ENCODE results near the gene TEF.

TEF gene

DNA sequence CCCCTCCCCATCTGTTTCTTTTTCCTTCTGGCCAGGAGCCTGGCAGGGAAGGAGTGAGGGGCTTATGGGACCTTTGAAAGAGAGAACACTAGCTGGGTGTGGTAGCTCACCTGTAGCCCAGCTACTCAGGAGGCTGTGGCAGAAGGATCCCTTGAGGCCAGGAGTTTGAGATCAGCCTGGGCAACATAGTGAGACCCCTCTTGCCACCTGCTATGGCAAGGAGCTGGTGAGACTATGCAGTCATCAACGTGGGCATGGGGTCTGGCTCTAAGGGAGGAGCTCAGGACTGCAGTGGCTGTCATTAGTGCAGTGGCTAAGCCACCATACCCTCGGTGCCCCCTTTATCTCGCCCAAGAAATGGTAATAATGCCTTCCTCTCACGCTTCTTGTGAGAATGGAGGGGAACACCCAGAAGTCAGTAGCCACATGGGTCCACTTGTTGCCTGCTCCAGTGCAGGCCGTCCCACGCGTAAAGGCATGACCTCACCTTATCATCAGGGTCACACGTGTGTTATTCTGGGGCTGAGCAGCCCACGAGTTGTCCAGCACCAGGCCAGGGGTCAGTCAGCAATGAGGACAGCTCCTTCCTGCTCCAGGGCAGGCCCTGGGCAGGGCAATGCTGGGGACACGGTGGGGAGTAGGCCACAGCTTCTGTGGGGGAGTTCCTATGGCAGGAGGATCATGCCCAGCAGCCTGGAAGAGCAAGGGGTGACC, 27.7 kb upstream of the TEF start:
- intact Hi-C loops (cut with DNase I): no loop called here
- DNase-seq: no peak

DNA sequence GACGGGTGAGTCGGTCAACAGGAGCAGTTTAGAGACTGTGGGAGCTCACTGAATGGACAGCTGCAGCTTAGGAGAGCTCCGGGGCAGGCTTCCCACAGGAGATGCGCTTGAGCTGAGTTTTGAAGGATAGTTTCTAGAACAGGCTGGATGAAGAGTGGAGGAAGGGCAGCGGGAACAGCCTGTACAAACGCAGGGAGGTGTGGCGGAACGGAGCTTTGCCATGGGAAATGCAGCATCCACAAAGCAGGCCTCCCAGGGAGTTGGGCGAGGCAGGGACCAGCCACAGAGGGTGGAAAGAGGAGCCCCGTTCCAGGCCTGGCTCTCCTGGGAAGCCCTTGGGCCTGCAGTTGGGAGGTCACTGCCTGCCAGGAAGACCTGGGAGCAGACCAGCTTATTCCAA, 26.8 kb upstream of the TEF start:
- no peak for DNase-seq
- intact Hi-C loops (cut with DNase I): no loop called here

DNA sequence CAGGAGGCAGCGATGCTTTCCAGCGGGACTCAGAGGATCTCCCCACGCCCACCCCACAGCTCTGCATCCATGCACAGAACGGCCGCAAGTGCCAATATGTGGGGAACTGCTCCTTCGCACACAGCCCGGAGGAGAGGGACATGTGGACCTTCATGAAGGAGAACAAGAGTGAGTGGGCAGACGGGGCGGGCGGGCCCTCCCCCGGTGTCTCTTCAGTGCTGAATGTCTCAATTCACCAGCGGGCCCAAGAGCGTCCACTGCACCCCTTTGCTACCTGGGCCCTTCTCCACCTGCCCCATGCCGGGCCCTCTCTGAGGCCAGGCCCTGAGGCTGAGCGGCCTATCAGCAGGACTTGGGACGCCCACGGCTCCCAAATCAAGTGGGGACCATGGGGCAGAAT, 25.8 kb upstream of the TEF start:
- intact Hi-C loops (cut with DNase I): no loop called here
- DNase-seq: no peak

DNA sequence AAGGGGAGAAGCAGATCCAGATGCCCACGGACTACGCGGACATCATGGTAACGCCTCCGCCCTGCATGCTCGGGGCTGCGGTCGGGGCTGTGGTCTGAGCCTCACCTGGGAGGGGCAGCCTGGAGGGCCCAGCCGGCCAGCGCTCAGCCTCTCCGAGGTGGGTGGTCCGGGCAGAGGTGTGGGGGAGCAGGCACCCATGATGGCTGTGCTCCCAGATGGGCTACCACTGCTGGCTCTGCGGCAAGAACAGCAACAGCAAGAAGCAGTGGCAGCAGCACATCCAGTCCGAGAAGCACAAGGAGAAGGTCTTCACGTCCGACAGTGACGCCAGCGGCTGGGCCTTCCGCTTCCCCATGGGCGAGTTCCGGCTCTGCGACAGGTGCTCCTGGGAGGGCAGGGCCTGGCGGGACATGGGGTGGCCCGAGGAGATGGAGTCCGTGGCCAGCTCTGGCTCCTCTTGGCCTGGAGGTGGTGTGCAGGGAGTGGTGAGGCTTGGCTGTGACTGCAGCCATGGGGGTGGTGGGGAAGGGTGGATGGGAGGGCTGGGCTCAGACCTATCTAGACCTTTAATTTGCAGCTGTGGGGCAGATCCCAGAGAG, 25.2 kb upstream of the TEF start:
- intact Hi-C loops (cut with DNase I): no loop called here
- DNase-seq: no peak

DNA sequence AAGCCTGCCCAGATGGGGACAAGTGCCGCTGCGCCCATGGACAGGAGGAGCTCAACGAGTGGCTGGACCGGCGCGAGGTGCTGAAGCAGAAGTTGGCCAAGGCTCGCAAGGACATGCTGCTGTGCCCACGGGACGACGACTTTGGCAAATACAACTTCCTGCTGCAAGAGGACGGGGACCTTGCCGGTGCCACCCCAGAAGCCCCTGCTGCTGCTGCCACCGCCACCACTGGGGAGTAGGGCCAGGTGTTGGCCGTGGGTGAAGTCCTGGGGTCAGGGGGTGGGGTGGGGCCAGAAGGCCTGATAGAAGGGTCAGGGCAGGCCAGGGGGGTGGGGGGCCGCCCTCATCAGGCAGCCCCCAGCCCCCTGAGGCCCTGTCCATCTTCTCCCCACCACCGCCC, 24.6 kb upstream of the TEF start:
- no peak for DNase-seq

DNA sequence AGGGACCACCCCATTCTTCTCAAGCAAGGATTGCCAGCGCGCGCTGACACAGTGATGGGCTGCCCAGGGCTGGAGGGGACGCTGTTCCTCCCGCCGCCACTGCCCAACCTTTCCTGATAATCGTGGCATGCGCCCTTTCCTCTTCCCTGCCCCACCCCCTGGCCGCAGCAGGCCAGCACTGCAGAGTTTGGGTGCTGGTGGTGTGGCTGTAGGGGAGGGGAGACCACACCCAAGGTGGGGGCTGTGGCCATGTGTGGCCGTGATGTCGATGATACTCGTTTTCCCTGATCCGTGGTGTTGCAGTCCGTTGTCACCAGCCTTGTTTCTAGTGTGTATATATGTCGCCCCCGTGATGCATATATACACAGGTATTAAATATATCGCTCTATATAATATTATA, 22.8 kb upstream of the TEF start:
- intact Hi-C loops (cut with DNase I): no loop called here

More for the DNA sequence above, 24.6 kb upstream of the TEF start:
- intact Hi-C loops (cut with DNase I): no loop called here

DNA sequence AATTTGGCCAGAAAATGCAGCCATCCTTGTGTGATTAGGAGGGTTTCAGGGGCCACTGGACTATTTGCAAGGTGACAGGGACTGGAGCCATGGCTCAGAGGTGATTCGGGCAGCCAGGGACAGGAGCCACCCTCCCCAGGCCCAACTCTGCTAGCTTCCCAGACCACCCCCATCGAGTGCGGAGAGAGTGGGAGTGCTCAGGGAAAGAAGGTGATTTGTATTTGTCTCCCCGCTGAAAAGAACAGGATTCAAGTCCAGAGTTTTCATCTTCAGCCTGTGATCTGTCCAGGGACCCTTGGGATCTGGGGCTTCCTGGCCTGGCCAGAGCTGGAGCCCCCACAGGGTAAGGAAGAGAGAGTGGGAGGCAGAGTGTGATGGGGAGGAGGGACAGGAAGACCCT, 22.4 kb upstream of the TEF start:
- DNase-seq: no peak
- intact Hi-C loops (cut with DNase I): no loop called here

More for the DNA sequence above, 22.8 kb upstream of the TEF start:
- no peak for DNase-seq

DNA sequence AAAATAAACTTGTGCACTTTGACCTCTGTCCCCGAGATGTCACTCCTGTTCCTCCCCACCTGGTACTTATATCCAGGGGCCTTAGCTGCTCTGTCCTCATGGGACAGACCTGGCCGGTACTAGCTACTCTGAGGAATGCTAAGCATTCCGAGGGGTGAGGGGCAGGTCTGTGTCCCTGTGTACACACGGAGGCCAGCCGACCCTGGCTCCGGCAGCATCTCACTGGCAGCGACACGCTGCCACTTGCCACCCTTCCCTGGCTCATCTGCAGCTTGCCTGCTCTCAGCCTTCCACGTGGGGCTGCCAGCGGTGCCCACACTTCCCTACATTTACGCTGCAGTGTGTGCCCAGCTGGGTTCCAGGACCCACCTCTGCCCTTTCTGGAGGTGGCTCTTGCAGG, 21.6 kb upstream of the TEF start:
- intact Hi-C loops (cut with DNase I): loop anchor here (10.0 kb wide), 1 partner anchor 55 kb away; the partner anchor contains the start of gene ZC3H7B

DNA sequence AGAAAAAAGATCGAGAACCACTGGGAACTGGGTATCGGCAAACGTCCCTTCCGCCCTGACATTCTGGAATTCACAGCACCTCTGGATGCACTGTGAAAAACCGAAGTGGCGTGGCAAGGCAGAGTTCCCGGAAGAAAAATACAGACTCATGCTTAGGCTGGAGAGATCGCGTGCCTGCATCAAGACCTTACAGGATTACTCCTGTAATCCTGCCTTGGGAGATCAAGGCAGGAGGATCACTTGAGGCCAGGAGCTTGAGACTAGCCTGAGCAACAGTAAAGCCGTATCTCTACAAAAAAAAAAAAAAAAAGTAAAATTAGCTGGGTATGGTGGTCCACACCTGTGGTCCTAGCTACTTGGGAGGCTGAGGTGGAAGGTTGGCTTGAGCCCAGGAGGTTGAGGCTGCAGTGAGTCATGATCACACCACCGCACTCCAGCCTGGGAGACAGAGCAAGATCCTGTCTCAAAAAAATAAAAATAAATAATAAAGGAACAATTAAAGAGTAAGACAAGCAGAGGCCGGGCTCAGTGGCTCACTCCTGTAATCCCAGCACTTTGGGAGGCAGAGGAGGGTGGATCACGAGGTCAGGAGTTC, 19.9 kb upstream of the TEF start:
- intact Hi-C loops (cut with DNase I): loop anchor here (10.0 kb wide), 1 partner anchor 57 kb away; the partner anchor contains the start of gene ZC3H7B
- no peak for DNase-seq

More for the DNA sequence above, 21.6 kb upstream of the TEF start:
- peak in 1 of 10 donors; percentile 70 for DNase-seq

DNA sequence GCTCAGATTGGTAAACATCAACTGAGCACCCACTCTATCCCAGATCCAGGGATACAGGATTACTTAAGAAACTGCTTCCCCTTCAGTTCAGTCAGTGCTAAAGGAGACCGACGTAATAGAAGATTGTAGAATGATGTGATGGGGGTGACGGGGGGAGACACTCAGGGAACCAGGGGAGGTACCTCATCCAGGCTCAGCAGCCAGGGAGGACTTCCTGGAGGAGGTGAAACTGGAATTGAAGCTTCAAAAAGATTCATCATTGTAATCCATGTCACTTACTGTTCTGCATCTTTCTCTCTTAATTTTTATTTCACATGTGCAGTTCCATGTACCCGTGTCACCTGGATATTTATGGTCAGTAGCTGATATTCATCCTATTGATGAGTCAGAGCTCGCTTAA, 19.1 kb upstream of the TEF start:
- no peak for DNase-seq
- intact Hi-C loops (cut with DNase I): loop anchor here (10.0 kb wide), 1 partner anchor 58 kb away; the partner anchor contains the start of gene ZC3H7B

DNA sequence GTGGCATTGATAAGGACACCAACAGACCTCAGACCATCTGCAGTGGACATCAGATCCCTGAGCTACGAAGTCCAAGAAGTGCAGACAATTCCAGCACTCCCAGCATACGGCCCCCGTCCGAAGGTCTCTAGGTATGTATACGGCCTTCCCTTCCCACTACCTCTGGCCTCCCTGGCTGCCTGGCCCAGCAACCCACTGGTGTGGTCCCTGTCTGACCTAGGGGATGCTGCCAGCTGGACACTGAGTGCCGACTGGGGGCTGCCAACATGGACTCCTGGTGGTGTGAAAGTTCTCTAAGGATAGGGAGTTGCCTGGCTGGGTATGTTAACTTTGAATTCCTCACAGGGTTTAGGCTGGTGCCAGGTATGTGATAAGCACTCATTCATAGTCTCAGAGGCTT, 17.5 kb upstream of the TEF start:
- peak in 1 of 10 donors; percentile 44 for DNase-seq
- intact Hi-C loops (cut with DNase I): loop anchor here (10.0 kb wide), 1 partner anchor 59 kb away; the partner anchor contains the start of gene ZC3H7B

DNA sequence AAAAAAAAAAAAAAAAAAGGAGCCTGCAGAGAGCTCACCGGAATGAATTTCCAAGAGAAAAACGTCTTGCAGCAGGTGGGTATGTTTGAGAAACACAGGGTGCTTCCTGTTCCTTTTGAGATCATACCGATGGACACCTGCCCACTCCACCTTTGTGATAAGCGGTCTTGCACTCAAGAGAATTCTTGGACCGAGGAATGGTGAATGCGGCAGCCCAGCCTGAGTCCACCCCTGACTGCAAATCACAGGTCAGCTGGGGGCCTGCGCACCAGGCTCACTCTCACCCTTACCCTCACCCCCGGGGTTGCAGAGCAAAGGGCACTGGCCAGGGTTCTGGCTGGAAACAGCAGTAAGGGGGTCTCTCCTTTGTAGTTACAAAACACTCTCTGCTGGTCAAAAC, 16.8 kb upstream of the TEF start:
- intact Hi-C loops (cut with DNase I): loop anchor here (10.0 kb wide), 1 partner anchor 60 kb away; the partner anchor contains the start of gene ZC3H7B
- peak in 1 of 10 donors; percentile 62 for DNase-seq

DNA sequence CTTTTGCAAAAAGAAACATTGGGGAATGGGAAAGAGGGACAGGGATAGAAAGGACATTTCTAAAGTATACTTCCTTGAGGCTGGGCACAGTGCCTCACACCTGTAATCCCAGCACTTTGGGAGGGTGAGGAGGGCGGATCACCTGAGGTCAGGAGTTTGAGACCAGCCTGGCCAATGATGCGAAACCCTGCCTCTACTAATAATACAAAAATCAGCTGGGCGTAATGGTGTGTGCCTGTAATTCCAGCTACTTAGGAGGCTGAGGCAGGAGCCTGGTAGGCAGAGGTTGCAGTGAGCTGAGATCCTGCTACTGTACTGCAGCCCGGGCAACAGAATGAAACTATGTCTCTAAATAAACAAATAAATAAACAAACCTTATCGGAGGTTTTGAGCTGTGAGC, 16.3 kb upstream of the TEF start:
- intact Hi-C loops (cut with DNase I): loop anchor here (10.0 kb wide), 1 partner anchor 61 kb away; the partner anchor contains the start of gene ZC3H7B
- DNase-seq: no peak

DNA sequence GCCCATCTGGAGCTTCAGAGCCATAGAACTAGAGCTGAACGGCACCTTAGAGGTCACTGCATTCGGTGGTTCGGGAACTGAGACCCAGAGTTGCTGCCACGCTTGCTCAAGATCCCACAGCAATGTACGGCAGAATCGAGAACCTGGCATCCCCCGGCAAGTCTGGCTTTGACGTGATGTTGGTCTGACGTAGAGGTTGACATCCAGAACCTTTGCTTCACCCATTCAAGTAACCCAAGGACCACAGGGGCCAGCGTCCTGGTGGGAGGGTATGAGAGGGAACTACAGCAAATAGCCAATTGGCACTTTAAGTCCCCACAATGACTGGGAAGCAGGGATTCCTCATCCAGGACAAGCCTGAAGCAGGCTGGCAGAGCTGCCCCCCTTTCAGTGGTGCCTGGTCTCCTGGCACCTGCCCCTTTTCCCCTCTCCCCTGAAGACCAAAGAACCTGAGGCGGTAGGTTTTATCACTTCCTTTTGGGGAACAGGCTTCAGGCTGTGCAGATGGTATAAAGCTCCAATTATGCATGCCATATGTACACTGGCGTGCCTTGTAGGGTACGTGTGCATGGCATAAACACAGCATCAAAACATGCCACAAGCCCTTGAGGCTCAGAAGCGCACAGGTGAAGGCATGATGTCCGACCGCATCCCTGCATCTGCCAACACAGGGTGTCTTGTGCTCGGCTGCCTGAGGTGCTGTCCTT, 15.3 kb upstream of the TEF start:
- intact Hi-C loops (cut with DNase I): loop anchor here (1.0 to 10.0 kb wide), 2 partner anchors 15 to 62 kb away; partner anchors contain the start of genes TEF and ZC3H7B
- DNase-seq: peak in 1 of 10 donors; percentile 77

DNA sequence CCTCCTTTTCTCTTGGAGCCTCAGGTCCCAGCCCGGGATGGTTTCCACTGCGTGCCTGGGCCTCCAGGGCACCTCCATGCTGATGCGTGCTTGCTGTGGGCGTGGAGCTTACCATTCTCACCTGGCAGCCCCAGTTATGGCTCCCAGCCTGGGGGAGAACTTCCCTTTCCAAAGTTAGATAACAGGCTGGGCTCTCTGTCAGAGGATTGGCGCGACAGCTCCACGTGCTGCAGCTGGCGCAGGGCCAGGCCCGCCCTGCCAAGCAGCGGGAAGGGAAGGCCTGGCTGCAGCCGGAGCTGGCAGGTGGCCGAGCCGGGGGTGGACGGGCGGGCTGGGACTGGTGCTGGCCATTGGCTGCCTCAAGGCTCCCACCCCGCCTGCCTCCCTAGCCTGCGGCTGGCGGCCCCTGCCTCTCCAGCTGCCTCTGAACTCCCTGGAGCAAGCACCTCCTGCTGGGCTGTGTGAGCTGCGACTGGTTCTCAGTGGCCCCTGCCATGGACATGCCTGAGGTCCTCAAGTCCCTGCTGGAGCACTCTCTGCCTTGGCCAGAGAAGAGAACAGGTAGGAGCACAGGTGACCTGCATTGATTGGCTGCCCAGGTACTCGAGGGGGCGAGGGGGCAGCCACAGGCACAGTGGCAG, 14.6 kb upstream of the TEF start:
- peak; percentile 98 to 100 (median 98) for DNase-seq
- intact Hi-C loops (cut with DNase I): loop anchor here (1.0 to 10.0 kb wide), 2 partner anchors 14 to 62 kb away; partner anchors contain the start of genes TEF and ZC3H7B

DNA sequence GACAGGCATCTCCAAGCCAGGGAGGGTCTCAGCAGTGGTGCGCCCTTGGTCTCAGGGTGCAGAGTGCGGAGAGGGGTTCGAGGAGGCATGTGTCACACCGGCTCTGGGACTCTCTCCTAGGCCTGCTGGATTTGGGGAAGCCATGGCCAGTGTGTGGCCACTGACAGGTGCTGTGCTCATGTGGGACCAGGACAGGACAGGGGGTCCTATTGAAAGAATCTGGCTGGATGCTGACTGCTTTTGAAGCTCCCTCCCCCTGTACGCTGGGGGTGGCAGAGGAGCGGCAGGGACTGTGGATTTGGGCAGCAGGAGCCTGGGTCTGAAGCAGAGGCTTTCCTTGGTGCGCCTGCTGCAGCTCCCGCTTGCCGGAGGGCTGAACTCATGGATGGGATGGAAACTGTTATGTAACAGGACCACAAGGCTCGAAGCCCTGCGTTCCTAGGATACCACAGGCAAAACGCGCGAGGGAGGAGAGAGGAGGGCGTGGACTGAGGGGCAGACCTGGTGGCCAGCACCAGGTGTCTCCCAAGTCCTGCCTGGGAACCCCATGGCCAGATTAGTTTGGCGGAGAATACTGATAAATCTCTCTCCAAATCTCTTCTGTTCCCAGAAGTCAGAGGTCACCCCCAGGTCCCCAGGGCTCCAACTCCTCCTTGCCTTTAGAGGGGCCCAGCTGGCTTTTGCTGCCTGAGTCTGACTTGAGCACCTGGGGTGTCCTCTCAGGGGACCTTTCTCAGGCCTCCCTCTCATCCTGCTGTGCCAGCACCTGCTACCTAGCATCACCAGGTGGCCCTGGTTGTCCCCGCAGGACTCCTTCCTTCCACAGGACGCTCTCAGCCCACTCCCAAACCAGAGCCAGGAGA, 13.8 kb upstream of the TEF start:
- intact Hi-C loops (cut with DNase I): loop anchor here (1.0 to 10.0 kb wide), 2 partner anchors 13 to 63 kb away; partner anchors contain the start of genes TEF and ZC3H7B
- DNase-seq: peak in 9 of 10 donors; percentile 34 to 94 (median 62)

DNA sequence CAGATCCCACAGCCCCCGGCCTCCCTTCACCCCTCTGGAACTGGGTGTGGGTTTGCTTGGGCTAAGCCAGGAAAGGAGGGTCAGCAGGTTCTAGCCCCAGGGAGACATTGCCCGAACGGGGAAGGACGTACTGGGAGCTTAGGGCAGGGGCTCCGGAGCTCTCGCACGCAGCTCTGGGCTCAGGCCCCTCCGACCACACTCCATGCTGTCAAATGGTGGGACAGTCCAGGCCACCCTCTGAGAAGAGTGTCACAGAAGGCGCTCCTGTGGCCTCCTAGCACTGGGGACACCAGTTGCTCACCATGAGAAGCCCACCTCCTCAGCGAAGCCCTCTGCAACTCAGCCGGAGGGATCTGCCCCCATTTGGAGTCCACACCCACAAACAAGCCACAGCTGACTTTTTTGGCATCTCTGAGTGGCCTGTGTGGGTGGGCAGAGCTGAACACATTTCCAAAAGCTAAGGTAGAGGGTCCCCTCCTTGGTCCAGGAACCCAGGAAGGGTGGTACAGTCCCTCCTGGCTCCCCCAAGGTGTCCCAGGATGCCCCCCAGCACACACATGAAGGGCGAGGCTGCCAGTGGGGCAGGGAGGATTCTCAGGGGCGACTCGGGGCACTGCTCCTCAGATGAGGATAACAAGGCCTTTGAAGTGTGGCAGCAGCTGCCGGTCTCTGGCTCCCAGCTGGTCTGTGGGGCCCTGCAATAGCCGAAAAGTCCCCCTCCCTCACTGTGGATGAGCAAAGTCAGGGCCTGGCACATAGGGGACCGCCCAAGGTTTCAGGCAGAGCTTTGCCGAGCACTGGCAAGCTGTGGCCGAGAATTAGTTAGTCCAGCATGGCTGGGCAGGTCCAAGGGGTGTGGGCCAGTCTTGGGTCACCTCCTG, 13.0 kb upstream of the TEF start:
- DNase-seq: peak in 5 of 10 donors; percentile 41 to 91 (median 51)
- intact Hi-C loops (cut with DNase I): loop anchor here (10.0 kb wide), 1 partner anchor 64 kb away; the partner anchor contains the start of gene ZC3H7B

DNA sequence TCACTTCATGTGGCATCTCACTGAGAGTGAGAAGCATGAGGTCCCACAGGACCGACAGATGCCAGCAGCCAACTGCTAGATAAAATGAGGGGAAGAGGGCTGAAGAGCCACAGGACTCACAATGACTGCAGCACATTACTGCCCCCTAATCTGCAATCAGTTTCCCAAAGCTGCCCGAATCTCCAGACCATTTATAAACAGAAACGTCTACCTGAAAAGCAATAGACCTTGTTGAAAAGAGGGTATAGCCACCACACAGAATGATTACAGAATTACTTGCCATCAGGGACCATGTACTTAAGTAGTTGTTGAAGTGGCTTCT, 12.4 kb upstream of the TEF start:
- intact Hi-C loops (cut with DNase I): loop anchor here (10.0 kb wide), 1 partner anchor 65 kb away; the partner anchor contains the start of gene ZC3H7B
- DNase-seq: no peak

All from posterior cingulate gyrus (tissue), 11 donors.